GM19035 (cell line): ENCODE data around the gene KBTBD3.
"Not testable (repeated sequence)": the region's sequence is repeated elsewhere in the genome, so short reads cannot be mapped to it uniquely, and the experiment has no call there.

Experiments used
- ATAC-seq: cut with Tn5 transposase; IDR thresholded peaks from one replicate; pipeline ENCODE4 v1.9.1; 2021; ENCODE audit not compliant: unreplicated experiment

KBTBD3 gene

DNA sequence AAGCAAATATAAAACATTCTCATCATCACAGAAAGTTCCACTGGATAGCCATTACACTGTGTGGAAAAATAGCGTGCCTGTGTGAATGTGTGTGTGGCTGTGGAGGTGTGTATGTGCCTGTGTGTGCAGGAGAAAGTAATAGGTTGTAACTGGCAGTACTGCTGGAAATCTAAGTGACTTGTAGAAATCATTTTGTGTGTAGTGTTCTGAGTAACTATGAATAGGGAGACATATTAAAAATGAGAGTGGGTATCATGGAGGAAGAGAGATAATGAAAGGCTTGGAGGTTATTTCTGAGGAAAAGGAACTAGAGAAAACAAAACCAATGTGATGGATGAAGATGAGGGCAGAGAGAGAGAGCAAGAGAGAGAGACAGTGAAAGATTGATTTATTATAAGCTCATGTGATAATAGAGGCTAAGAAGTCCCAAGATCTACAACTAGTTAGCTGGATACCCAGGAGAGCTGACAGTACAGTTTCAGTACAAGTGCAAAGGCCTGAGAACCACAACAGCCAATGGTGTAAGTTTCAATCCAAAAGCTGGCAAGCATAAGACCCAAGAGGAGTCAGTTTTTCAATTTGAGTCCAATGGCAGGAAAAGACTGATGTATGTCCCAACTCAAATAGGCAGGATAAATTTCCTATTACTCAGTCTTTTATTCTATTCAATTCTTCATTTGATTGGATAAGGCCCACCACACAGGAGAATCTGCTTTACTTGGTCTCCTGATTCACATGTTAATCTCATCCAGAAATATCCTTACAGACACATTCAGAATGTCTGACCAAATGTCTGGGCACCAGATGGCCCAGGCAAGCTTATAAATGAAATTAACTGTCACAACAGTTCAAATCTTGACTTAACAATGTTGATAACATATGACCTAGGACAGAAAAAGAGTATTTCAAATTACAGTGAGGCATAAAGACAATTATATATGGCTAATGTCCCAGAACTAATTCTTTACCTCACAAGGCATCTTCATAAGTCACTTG, 14.9 kb downstream of the KBTBD3 start:
- ATAC-seq: peak; percentile 47

DNA sequence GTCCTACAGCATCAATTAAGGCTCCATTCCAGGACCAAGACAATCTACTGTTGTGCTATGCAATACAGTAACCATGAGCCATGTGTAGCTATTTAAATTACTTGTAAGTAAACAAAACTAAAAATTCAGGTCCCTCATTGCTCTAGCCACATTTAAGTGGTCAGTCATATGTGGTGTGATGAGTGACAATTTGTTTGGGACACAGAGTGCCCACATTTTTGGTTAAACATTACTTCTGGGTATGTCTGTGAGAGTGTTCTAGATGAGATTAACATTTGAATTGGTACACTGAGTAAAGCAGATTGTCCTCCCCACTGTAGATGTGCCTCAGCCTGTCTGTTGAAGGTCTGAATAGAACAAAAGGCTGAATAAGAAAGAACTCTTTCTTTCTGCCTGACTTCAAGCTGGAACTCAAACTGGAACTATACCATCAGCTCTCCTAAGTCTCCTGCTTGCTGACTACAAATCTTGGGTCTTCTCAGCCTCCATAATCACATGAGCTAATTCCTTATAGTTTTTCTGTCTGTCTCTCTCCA, 15.8 kb downstream of the KBTBD3 start:
- ATAC-seq: no peak

DNA sequence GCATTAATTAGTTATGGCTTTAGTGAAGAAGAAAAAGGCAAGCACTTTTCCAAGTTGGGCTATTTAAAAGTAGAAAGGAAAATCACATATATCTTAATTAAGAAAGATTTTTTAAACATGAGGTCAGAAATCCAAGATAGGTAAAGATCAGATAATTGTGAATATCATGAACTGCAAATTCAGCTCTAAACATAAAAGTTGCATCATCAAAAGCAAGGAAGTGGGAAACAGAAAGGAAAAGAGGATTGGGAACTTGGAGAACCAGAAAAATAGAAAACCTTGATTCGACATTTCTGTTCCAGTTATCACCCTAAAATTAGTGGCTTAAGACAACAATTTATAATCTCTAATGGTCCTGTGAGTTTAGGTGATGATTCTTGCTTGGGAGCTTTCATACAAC, 17.5 kb downstream of the KBTBD3 start:
- ATAC-seq: no peak

DNA sequence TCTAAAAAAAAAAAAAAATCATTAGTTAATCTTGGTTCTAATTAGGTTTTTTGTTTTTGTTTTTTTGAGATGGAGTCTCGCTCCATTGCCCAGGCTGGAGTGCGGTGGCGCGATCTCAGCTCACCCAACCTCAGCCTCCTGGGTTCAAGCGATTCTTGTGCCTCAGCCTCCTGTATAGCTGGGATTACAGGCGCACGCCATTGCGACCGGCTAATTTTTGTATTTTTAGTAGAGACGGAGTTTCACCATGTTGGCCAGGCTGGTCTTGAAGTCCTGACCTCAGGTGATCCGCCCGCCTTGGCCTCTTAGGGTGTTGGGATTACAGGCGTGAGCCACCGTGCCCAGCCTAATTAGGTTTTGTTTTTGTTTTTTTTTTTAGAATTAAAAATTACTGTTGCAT, 18.8 kb downstream of the KBTBD3 start:
- not testable (repeated sequence) for ATAC-seq

DNA sequence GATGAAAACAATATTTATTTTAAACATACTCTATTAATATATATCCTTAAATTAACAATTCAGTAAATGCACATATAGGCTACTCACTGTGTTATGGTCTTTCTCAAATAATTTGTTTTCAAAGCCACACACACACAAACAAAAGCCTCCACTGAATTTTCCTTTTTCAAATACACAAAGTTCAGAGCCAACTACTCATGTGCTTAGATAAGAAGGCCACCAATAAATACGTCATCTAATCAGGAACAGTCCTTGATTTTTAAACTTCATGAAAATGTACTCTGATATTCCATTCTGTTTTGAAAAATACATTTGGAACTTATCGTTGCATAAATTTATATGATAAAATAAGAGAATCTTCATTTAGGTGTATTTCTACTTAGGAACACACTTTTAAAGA, 26.0 kb downstream of the KBTBD3 start:
- no peak for ATAC-seq

DNA sequence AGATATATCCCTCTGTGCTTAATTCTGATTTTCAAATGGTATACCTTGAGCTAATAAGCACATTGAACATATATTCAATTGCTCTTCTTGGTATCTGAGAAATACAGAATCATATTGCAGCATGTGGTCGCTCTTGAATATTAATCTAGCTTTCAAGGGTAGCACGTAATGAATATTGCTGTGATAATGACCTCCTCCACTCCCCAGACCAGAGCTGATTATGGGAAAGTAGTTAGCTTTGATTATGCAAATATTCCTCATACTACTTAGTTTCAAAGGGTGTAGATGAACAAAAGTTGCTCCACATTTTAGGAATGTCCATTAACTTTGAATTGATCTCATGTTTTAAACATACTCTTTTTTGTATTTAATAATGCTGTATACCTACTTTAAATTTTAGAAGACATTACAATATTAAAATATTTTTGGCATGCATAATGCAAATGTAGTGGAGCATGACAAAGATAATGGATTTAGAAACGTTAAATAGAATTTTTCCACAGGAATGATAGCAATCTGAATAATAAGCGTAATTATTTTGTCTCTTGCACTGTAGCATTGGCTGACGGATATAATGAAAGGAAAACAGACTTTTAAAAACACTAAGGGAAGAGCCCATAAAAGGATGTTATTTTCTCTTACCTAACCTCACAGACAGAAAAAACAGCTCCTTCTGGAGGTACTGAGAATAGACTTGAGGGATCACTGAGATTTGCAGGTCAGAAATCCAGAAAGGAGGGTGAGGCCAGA, 27.2 kb downstream of the KBTBD3 start:
- no peak for ATAC-seq

DNA sequence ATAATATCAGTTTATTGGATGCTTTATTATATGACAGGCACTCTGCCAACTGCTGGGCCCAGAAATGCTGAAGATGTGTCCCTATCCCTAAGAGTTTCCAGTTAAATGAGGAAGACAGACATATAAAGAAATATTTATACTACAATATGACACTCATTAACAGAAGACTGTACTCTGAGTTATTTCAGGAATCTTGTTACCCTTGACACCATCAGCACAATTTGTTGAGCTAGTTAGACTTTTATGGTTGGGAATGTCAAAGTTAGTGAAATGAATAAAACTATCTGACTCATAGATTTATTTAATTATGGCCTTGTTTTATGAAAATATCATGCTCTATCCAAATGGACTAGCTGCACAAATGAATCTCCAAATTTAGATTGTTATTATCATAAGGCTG, 29.5 kb downstream of the KBTBD3 start:
- no peak for ATAC-seq

DNA sequence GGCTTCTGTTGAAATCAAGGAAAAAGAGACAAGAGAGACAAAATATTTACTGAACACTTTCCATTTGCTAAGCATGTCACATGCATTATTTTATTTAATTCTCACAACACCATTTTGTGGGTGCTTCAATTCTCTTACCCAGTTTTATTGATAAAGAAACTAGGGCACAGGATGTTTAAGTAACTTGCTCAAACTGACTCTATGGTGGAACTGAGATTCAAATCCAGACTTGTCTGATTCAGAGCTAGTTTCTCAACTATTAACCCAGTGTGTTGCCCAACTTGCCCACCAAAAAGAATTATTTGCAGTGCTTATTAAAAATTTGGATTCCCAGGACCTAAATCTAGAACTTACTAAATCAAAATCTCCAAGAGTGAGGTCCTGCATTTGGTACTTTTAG, 33.6 kb downstream of the KBTBD3 start:
- ATAC-seq: no peak

DNA sequence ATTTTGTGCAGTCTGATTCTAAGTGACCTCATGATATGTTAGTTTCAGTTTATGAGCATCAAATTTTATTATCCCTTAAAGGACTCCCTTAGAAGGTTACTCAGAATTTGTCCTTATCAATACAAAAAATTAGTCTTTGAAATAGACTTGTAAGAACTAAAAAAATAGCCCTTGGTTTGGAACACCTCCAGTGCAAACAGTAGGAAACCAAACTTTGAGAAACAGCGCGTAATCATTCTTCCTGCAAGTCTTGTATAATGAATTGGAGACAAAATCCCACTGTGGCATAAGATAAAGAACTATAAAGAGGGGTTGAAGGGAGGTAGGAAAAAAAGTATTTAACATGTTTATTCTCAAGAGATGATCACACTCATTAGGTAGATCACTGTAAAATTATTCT, 44.3 kb downstream of the KBTBD3 start:
- no peak for ATAC-seq

DNA sequence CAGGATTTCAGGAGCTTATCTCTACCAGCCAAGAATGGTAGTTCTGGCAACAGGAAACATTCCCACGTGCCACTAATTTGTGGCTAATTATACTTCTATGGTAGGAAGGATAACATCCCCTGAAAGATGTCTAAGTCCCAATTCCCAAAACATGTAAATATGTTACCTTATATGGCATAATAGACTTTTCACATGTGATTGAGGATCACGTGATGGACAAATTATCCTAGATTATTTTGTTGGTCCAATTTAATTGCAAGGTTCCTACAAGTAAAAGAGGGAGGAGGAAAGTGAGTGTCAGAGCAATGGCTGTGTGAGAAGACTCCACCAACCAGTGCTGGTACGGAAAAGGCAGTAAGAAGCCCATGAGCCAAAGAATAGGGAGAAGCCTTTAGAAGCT, 45.2 kb downstream of the KBTBD3 start:
- no peak for ATAC-seq

DNA sequence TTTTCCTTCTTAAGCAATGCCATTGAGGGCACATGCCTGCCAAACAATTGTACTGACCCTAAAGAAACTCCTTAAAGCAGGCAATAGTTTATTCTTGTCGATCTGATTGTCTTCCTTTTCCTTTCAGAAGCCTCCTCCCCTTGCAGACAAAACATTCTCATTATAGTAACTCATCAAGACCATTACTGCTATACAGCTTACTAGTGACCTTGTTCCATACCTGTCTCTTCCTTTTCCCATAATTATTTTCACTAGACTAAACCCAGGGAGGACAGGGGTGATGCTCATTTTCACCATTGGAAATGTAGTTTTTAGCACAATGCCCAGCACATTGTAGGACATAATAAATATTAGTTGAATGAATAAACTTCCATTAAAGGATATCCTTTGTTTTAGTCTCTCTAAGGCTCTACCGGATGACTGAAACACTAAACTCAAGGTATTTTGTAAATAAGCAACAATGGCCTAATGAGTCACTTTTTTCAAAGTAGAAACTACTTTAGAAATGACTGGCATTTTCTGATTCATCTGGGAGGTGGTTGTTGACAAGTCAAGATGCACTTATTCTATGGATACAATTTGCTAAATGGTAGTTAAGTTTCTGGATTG, 45.8 kb downstream of the KBTBD3 start:
- no peak for ATAC-seq

DNA sequence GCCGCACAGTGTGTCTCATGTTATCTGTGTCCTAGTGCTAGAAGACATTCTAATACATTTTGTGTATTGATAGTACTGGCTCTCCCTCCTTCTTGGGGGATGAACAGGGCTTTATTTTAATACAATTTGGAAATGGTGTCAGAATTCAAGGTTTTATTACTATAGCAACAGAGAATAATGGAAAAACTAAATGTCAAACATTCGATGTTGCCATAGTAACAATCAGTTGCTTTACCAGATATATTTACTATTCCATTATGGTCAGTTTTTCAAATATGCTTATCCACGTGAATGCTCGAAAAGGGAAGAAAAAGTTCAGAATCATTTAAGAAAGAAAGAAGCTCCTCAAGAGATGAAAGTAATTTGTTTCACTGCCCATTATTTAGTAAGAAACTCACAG, 46.5 kb downstream of the KBTBD3 start:
- ATAC-seq: no peak

DNA sequence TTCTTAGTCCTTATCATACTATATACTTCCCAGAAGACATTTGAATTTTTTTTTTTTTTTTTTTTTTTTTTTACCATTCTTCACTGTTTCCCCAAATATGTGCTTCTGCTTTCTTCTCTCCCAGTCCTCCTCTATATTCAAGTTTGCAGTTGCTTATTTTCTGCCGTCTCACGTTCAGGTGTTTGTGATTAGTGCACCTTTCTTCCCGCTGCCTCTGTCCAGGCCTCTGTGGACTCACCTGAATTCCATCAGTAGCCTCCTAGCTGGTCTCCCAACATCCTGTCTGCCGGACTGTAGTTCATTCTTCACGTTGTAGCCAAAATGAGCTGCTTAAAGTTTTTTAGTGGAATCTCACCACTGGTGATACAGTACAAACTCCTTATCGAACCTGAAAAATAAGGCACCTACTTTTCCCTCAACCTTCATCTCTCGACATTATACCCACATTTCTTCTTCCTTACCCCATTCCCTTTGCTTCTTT, 54.3 kb downstream of the KBTBD3 start:
- no peak for ATAC-seq

DNA sequence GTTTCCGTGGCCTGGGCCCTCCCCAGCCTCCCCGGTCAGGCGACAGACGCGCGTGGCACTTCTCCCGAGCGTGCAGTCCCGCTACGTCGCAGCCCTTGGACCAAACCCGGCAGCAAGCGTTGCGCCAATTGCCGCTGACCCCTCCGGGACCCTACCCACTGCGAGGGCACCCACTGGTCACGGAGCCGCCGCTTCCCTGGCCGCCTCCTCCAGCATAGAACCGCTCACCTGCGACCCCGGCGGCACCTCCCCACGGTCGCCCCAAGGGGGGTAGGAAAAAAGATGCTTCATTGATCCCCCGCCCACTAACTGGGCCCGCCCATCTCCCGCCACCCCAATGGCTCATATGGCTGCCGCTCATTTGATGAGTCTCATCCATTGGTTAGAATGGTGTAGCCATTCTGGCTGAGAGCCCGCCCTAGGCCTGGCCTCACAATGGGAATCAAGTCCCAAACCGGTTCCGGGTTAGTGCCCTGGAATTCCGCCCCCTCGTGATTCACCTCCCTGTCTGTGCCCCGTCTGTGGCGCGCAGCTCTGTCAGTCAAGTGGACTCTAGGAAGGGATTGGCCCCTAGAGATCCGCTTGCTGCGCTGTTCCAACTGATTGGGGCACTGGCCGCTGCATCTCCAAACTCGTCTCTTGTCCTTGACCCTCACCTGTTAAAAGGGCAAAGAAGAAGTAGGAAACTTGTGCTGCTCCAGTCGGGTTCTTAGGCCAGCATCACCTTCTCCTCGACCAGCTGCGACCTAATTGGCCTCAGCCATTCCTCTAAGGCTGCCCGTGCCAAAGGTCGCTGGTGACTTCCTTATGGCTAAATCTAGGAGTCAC, 55.0 kb downstream of the KBTBD3 start, which contains the start of gene MSANTD4:
Gene MSANTD4, minus strand, starts transcription at position 274 of the 828 bp plus-strand sequence. CDS start 11,323 bp downstream, outside the sequence.
- ATAC-seq: peak; percentile 98

DNA sequence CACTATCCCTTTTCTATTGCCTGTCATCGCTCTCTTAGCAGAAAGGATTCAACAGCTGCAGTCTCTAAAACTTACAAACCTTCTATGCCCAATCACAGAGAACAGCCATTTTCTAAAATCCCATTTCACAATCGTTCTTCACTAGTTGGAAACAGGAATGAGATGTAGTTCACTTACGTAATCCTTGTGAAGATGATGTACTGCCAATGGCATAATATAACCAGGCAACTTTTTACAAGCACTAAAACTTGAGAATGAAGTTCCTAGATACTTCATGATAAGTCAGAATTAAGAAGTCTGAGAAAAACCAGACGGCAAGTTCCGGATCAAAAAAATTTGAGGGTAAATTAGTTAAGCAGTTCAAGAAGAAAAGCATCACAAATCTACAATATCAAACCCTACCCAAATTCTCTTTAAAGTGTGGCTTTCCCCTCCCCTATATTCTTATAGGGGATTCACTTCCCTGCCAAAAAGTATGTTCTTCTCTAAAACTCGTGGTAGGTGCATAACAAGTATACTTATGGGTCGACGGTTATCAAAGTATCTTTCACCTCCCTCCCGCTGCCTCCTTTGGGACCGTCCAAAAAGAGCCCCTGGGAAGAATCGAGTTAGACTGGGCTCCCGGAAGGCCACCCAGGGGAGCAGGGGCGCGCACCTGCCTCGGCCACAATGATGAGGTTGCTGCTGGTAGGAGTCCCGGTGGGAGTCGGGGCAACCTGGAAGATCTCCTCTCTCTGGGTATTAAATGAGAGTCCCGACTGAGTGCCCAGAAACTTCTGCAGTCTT, 55.8 kb downstream of the KBTBD3 start:
- peak; percentile 23 for ATAC-seq

DNA sequence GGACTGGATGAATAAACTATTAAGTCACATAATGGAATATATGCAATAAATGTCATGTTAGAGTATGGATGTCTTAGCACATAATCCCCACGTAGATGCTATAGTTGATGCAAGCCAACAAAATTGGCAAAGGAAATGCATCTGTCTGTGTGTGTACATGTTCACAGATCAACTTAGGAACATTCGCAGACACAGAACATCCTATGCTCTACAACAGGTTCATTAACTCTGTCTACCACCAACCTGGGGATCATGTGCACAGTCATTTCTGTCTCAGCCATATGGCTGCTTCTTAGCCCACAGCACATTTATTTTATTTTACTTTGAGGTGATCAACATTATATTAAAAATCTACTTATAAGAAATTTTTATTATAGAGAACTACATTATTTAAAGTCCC, 60.1 kb downstream of the KBTBD3 start:
- no peak for ATAC-seq

DNA sequence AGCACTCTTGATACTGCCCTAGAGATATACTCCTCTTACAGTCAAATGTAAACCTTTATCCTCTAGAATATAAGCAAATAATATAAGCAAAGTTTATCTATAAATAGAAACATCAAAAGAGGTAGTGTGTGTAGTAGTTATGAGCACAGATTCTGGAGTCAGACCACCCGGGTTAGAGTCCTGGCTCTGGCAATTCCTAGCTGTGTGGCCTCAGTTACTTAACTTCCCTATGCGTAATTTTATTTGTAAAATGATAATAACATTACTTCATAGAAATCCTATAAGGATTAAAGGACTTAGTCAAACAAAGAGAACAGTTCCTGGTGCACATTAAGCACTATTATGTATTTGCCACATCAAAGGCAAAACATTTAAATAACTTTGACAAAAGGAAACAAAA, 62.1 kb downstream of the KBTBD3 start:
- no peak for ATAC-seq

DNA sequence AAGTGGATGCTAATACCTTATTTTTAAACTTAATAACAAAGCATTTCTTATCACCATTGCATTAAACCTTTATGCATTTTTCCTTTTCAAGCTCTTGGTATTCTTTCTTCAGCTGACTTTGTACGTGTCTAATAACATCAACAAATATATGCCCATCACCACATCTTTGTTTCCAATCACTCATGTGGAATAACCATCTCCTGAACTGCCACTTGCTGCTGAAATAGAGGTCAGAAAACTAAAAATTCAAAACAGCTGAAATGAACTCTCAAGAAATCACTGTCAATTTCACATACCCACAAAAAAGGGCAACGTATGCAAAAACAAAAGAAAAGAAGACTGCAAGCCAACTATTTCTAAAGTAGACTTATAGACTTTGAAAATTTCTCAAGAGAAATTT, 62.5 kb downstream of the KBTBD3 start:
- ATAC-seq: no peak

DNA sequence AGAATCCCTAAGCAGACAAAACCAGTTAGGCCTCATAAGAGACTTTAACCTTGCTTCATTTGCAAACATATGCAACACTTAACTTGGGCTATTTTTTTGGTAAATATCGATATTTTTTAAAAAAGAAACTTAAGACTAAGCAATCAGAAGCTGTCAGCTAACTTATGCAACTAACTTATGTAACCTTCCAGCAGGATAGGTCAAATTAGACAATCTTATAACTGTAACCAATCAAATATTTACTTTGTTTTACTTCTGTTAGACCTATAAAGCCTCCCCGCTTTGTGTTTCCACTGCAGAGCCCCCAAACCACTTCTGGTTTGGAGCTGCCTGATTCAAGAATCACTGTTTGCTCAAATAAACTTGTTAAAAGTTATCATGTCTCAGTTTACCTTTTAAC, 63.1 kb downstream of the KBTBD3 start:
- ATAC-seq: no peak
